H1 (cell line): ENCODE measurements around the gene NPIPB8. TPM values are rescaled to one million over a fixed set of nuclear protein-coding genes. Genes with fewer than 3 reads are reported as not detected.
"Not testable (repeated sequence)": the region's sequence is repeated elsewhere in the genome, so short reads cannot be mapped to it uniquely, and the experiment has no call there.

Source experiments
- CTCF ChIA-PET: fragments of 300-600 bp; sonication (Branson Sonifier 250); formaldehyde crosslinking; loops from one replicate; lab custom pipeline; 2021; ENCODE audit not compliant: partially characterized antibody; lab: Charles Lee
- POLR2A ChIA-PET: fragments of 300-600 bp; sonication (Branson Sonifier 250); formaldehyde crosslinking; loops from one replicate; lab custom pipeline; 2021; ENCODE audit warnings: inconsistent platforms; ENCODE audit not compliant: partially characterized antibody; lab: Charles Lee
- DNase-seq, 2 experiments: peaks; one replicate each; pipeline versions ENCODE4 v3.0.0 to v3.0.0-alpha.2; 2010 to 2022; ENCODE audit warnings: low spot score in 2 of 2, low read depth in 1 of 2, mixed read lengths in 1 of 2
- FAIRE-seq: peaks from 2 replicates; lab custom pipeline; 2011; peaks lifted over from hg19 to GRCh38; lab: Jason Lieb, UNC
- H2AFZ ChIP-seq: 2 replicates; pipeline ENCODE4 v1.8.1; 2012; ENCODE audit warnings: low read length, inconsistent platforms
- H2AK5ac ChIP-seq: 2 replicates; pipeline ENCODE4 v1.6.1; 2013; ENCODE audit warnings: low read depth, low read length
- H2BK120ac ChIP-seq: replicated peaks from 2 replicates; pipeline ENCODE3; 2013; ENCODE audit warnings: low read depth, low read length, inconsistent platforms
- H2BK12ac ChIP-seq: 2 replicates; pipeline ENCODE4 v1.6.1; 2013; ENCODE audit warnings: low read depth, low read length
- H2BK15ac ChIP-seq: 2 replicates; pipeline ENCODE4 v1.6.1; 2013; ENCODE audit warnings: low read length
- H2BK20ac ChIP-seq: 2 replicates; pipeline ENCODE4 v1.6.1; 2013; ENCODE audit warnings: low read length
- H2BK5ac ChIP-seq: 2 replicates; pipeline ENCODE4 v1.6.1; 2013; ENCODE audit warnings: low read depth, low read length
- H3K14ac ChIP-seq: 2 replicates; pipeline ENCODE4 v1.6.1; 2013; ENCODE audit warnings: inconsistent platforms; ENCODE audit not compliant: insufficient read length
- H3K18ac ChIP-seq: 2 replicates; pipeline ENCODE4 v1.6.1; 2013; ENCODE audit warnings: low read length; ENCODE audit errors: extremely low read depth
- H3K23ac ChIP-seq: 2 replicates; pipeline ENCODE4 v1.6.1; 2013; ENCODE audit warnings: inconsistent platforms; ENCODE audit not compliant: insufficient read length
- H3K23me2 ChIP-seq: 2 replicates; pipeline ENCODE4 v1.6.1; 2013; ENCODE audit warnings: low read depth, low read length
- H3K27ac ChIP-seq: 2 replicates; pipeline ENCODE4 v1.6.1; 2011; ENCODE audit warnings: low read depth, low read length, inconsistent platforms
- H3K27me3 ChIP-seq, 4 experiments: replicated peaks in 1 of 4; 1 replicate in 1 of 4; 2 replicates in 3 of 4; pipeline versions ENCODE4 v1.6.1 to v1.8.1; 2011 to 2013; ENCODE audit warnings: low read length in 3 of 4, mild to moderate bottlenecking in 3 of 4, inconsistent platforms in 2 of 4, mixed read lengths in 2 of 4, moderate library complexity in 1 of 4; ENCODE audit not compliant: control insufficient read depth in 3 of 4, insufficient read depth in 3 of 4; ENCODE audit errors: extremely low read depth in 1 of 4
- H3K36me3 ChIP-seq, 4 experiments: 2 replicates each; pipeline versions ENCODE4 v1.6.1 to v1.8.1; 2011 to 2013; ENCODE audit warnings: mild to moderate bottlenecking in 4 of 4, low read length in 3 of 4, moderate library complexity in 2 of 4, control low read depth in 1 of 4, inconsistent platforms in 1 of 4; ENCODE audit not compliant: insufficient read depth in 4 of 4, control insufficient read depth in 2 of 4
- H3K4ac ChIP-seq: replicated peaks from 2 replicates; pipeline ENCODE3; 2013; ENCODE audit warnings: low read length, low read depth, mixed read lengths, inconsistent platforms; ENCODE audit not compliant: insufficient read length
- H3K4me1 ChIP-seq, 4 experiments: replicated peaks in 1 of 4; 1 replicate in 1 of 4; 2 replicates in 3 of 4; pipeline versions ENCODE4 v1.6.1 to v1.8.1; 2011 to 2013; ENCODE audit warnings: low read length in 3 of 4, inconsistent platforms in 2 of 4, mixed read lengths in 1 of 4; ENCODE audit not compliant: insufficient read depth in 4 of 4, control insufficient read depth in 3 of 4
- H3K4me2 ChIP-seq, 2 experiments: 2 replicates each; pipeline versions ENCODE4 v1.6.1 to v1.8.1; 2011 to 2013; ENCODE audit warnings: low read depth in 2 of 2, low read length in 2 of 2, control low read depth in 1 of 2, inconsistent platforms in 1 of 2, mild to moderate bottlenecking in 1 of 2; ENCODE audit not compliant: insufficient read depth in 1 of 2
- H3K4me3 ChIP-seq, 4 experiments: fragments of 200-600, 300-600 bp in 1 of 4; sonication (generic), shearing (Covaris generic), sonication (Bioruptor Twin) in 1 of 4; 2 replicates each; pipeline versions ENCODE4 v1.5.1 to v1.8.1; 2011 to 2016; ENCODE audit warnings: low read length in 4 of 4, low read depth in 3 of 4, control low read depth in 2 of 4, inconsistent platforms in 2 of 4, mild to moderate bottlenecking in 2 of 4, mixed read lengths in 1 of 4, moderate library complexity in 1 of 4; ENCODE audit not compliant: insufficient read depth in 2 of 4; ENCODE audit errors: extremely low read depth in 1 of 4
- H3K56ac ChIP-seq: replicated peaks from 2 replicates; pipeline ENCODE3; 2013; ENCODE audit warnings: low read depth, mild to moderate bottlenecking, mixed read lengths, low read length, inconsistent platforms; ENCODE audit not compliant: insufficient read length
- H3K79me1 ChIP-seq: 2 replicates; pipeline ENCODE4 v1.6.1; 2013; ENCODE audit warnings: low read depth, low read length, control low read depth
- H3K79me2 ChIP-seq, 2 experiments: 2 replicates each; pipeline versions ENCODE4 v1.6.1 to v1.8.1; 2012 to 2013; ENCODE audit warnings: low read length in 2 of 2, mild to moderate bottlenecking in 2 of 2, inconsistent platforms in 1 of 2; ENCODE audit not compliant: insufficient read depth in 2 of 2, control insufficient read depth in 1 of 2
- H3K9ac ChIP-seq, 4 experiments: replicated peaks in 1 of 4; 1 replicate in 1 of 4; 2 replicates in 3 of 4; pipeline versions ENCODE4 v1.6.1 to v1.8.1; 2011 to 2013; ENCODE audit warnings: low read depth in 3 of 4, low read length in 3 of 4, control low read depth in 2 of 4, mild to moderate bottlenecking in 2 of 4, moderate library complexity in 2 of 4, inconsistent platforms in 1 of 4; ENCODE audit errors: extremely low read depth in 1 of 4
- H3K9me3 ChIP-seq, 2 experiments: 2 replicates each; pipeline versions ENCODE4 v1.6.1 to v1.8.1; 2012 to 2013; ENCODE audit warnings: mild to moderate bottlenecking in 2 of 2, moderate library complexity in 2 of 2, control low read depth in 1 of 2, inconsistent platforms in 1 of 2, low read depth in 1 of 2, low read length in 1 of 2, mixed read lengths in 1 of 2; ENCODE audit not compliant: insufficient read depth in 2 of 2
- H4K20me1 ChIP-seq, 2 experiments: replicated peaks in 1 of 2; 2 replicates each; pipeline versions ENCODE3 to v1.8.1; 2011 to 2013; ENCODE audit warnings: inconsistent platforms in 2 of 2, low read length in 2 of 2, mild to moderate bottlenecking in 1 of 2; ENCODE audit not compliant: insufficient read depth in 2 of 2, control insufficient read depth in 1 of 2
- H4K5ac ChIP-seq: 2 replicates; pipeline ENCODE4 v1.6.1; 2013; ENCODE audit warnings: low read length, low read depth, mixed read lengths, inconsistent platforms; ENCODE audit not compliant: insufficient read length
- H4K8ac ChIP-seq: 2 replicates; pipeline ENCODE4 v1.8.0; 2013; ENCODE audit warnings: mild to moderate bottlenecking, moderate library complexity, low read length, inconsistent platforms; ENCODE audit not compliant: insufficient read depth; ENCODE audit errors: extremely low read depth
- H4K91ac ChIP-seq: replicated peaks from 2 replicates; pipeline ENCODE3; 2013; ENCODE audit warnings: low read length, mixed read lengths, inconsistent platforms; ENCODE audit not compliant: insufficient read length
- whole genome bisulfite sequencing, 2 experiments: shearing (Covaris generic) in 1 of 2; methylation state at CpG; one replicate each; pipeline versions ENCODE4 v1.1.6 to v1.1.7; 2013 to 2015; ENCODE audit warnings: low lambda C conversion rate in 2 of 2, mixed read lengths in 2 of 2, inconsistent platforms in 1 of 2, low coverage in 1 of 2, missing lambda C conversion rate in 1 of 2; ENCODE audit not compliant: insufficient replicate concordance in 2 of 2, insufficient coverage in 1 of 2, insufficient read length in 1 of 2; ENCODE audit errors: extremely low coverage in 1 of 2, missing lambda C conversion rate in 1 of 2; 5-methylcytosine and 5-hydroxymethylcytosine counted together
- polyA plus RNA-seq, 7 experiments: library from polyadenylated mRNA; depleted of rRNA in 3 of 7; stranded (reverse) in 5 of 7; unstranded in 2 of 7; fragments of >200 nt in 5 of 7; fragments of 200-250 nt in 2 of 7; gene quantifications; 1 replicate in 5 of 7; 2 replicates in 1 of 7; 4 replicates in 1 of 7; pipeline versions ENCODE4 v1.2.1 to v1.2.3, GENCODE V29; 2011 to 2013; ENCODE audit warnings: missing spikeins in 2 of 7, mixed read lengths in 2 of 7
- total RNA-seq: library from RNA; stranded (reverse); fragmentation: NEBNext Ultra II Directional; extraction: Animal tissue kit (Norgen Biotek cat#: 25700); gene quantifications from 2 replicates; pipeline ENCODE4 v1.2.1, GENCODE V29; 2021

Gene NPIPB8
- total and polyA plus RNA-seq, 2 of the 8 experiments (the other 6 are each of a cell fraction or from before 2014, with no cell fraction given): 0.05 TPM; not detected in 1

- H3K56ac ChIP-seq, H3K23me2 ChIP-seq, H2BK5ac ChIP-seq, H4K8ac ChIP-seq, H3K27me3 ChIP-seq, H3K14ac ChIP-seq, H2AFZ ChIP-seq, H4K20me1 ChIP-seq, H3K9ac ChIP-seq, FAIRE-seq, H3K79me1 ChIP-seq, POLR2A ChIA-PET, H2AK5ac ChIP-seq, H4K5ac ChIP-seq, H4K91ac ChIP-seq, H3K9me3 ChIP-seq, H2BK15ac ChIP-seq, H2BK12ac ChIP-seq, H3K18ac ChIP-seq, H3K27ac ChIP-seq, H2BK20ac ChIP-seq, H2BK120ac ChIP-seq, H3K4ac ChIP-seq, CTCF ChIA-PET, H3K79me2 ChIP-seq, H3K23ac ChIP-seq, H3K36me3 ChIP-seq: not testable (repeated sequence)
- WGBS, 2 experiments: no CpG with 5 or more reads among the region's 26 CpGs
- peak in 1 of 2 experiments; percentile 64 for DNase-seq
- Histone ChIP-seq H3K4me3 (peak overlapping the region in 1 of 4 experiments; percentile 43; a peak in 1 of 8 replicates), H3K4me1 (peaks cover 0 to 20% (median 8%) of the 10 kb centered on the region in 4 experiments; a peak in 4 of 7 replicates), H3K4me2 (peak overlapping the region in 1 of 2 experiments; percentile 42; a peak in 1 of 4 replicates)
Observed at GRCh38 chr16:28613912-28614311, 24.0 kb upstream of the NPIPB8 start.

- CTCF ChIA-PET, H3K36me3 ChIP-seq, H3K23me2 ChIP-seq, H3K9me3 ChIP-seq, H3K23ac ChIP-seq, POLR2A ChIA-PET, H4K5ac ChIP-seq, H3K4me3 ChIP-seq, H2BK5ac ChIP-seq, H3K9ac ChIP-seq, H3K79me1 ChIP-seq, H4K91ac ChIP-seq, H3K56ac ChIP-seq, H3K27me3 ChIP-seq, H3K79me2 ChIP-seq, H3K18ac ChIP-seq, H3K4me2 ChIP-seq, H4K8ac ChIP-seq, H2BK12ac ChIP-seq, H2AK5ac ChIP-seq, H3K27ac ChIP-seq, FAIRE-seq, H3K14ac ChIP-seq, H2BK120ac ChIP-seq, DNase-seq, H2BK20ac ChIP-seq, H2BK15ac ChIP-seq, H3K4ac ChIP-seq, H4K20me1 ChIP-seq, H2AFZ ChIP-seq: not testable (repeated sequence)
- peaks cover 0 to 16% (median 6%) of the 10 kb centered on the region in 4 experiments; a peak in 3 of 7 replicates for H3K4me1 ChIP-seq
- whole genome bisulfite sequencing, 2 experiments: 80% methylated on average over 5 of the region's 16 CpGs; no CpG with 5 or more reads in 1 of the 2 experiments
Observed at GRCh38 chr16:28614561-28614960, 23.3 kb upstream of the NPIPB8 start.
